GM10266 (cell line): ENCODE results near the gene EBF3.

Experiments used
- DNase-seq: peaks from one replicate; pipeline ENCODE4 v3.0.0; 2012; ENCODE audit errors: extremely low spot score
- TF ChIP-seq, protein P1 (sequence below): IDR thresholded peaks from 2 replicates; pipeline ENCODE4 v1.5.1; 2012; ENCODE audit warnings: mild to moderate bottlenecking, low read depth; ENCODE audit not compliant: control insufficient read depth, insufficient read depth; ENCODE audit errors: missing control alignments

EBF3 gene

GRCh38 chr10:129951970-129952265 is 12.2 kb downstream of the EBF3 start:
- DNase-seq = no peak
- TF ChIP-seq, protein P1, sequence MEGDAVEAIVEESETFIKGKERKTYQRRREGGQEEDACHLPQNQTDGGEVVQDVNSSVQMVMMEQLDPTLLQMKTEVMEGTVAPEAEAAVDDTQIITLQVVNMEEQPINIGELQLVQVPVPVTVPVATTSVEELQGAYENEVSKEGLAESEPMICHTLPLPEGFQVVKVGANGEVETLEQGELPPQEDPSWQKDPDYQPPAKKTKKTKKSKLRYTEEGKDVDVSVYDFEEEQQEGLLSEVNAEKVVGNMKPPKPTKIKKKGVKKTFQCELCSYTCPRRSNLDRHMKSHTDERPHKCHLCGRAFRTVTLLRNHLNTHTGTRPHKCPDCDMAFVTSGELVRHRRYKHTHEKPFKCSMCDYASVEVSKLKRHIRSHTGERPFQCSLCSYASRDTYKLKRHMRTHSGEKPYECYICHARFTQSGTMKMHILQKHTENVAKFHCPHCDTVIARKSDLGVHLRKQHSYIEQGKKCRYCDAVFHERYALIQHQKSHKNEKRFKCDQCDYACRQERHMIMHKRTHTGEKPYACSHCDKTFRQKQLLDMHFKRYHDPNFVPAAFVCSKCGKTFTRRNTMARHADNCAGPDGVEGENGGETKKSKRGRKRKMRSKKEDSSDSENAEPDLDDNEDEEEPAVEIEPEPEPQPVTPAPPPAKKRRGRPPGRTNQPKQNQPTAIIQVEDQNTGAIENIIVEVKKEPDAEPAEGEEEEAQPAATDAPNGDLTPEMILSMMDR = no peak

GRCh38 chr10:129951101-129951969 is 12.7 kb downstream of the EBF3 start:
- no peak for DNase-seq
- TF ChIP-seq, protein P1 = no peak

- DNase-seq = no peak
- TF ChIP-seq, protein P1 = no peak
Observed at GRCh38 chr10:129950676-129951075, 13.4 kb downstream of the EBF3 start.

DNA sequence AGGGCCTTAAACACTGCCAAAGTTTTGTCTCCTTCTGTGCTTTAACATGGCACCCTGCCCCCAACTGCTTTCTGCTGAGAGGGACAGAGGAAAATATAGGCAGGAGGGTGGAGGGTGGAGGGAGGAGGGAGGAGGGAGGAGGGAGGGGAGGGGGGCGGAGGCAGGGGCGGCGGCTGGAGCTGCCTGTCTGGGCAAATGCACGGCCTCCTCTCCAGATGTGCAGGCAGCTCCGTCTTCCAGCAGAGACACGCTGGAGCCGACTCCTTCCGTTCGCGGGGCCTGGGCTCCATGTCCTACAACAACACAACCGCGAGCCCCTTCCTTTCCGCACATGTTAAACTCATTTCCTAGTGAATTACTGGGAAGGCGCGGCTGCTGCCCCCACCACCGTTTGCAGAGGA is 14.2 kb downstream of the EBF3 start:
- no peak for DNase-seq

GRCh38 chr10:129949411-129949810 is 14.7 kb downstream of the EBF3 start:
- no peak for DNase-seq
- TF ChIP-seq, protein P1 = no peak

More for the DNA sequence above, 14.2 kb downstream of the EBF3 start:
- TF ChIP-seq, protein P1 = no peak

DNA sequence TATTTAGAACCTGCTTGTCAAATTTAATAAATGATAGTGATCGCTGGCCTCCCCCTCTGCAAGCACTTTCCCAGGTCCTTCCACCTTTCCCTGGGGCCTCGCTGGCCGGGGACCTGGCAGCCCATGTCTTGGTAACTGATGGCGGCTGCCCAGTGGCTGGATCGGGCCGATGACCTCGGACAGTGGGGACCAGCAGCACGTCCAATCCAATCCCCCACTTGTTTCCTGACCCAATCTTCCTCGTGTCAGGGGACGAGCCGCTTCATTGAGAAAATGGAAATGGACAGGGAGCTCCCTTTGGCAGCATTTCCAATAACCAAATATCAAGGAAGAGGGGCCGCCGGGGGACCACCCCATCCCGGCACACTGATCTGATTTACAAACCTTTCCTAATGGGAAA is 17.2 kb downstream of the EBF3 start:
- DNase-seq = no peak
- TF ChIP-seq, protein P1 = no peak

DNA sequence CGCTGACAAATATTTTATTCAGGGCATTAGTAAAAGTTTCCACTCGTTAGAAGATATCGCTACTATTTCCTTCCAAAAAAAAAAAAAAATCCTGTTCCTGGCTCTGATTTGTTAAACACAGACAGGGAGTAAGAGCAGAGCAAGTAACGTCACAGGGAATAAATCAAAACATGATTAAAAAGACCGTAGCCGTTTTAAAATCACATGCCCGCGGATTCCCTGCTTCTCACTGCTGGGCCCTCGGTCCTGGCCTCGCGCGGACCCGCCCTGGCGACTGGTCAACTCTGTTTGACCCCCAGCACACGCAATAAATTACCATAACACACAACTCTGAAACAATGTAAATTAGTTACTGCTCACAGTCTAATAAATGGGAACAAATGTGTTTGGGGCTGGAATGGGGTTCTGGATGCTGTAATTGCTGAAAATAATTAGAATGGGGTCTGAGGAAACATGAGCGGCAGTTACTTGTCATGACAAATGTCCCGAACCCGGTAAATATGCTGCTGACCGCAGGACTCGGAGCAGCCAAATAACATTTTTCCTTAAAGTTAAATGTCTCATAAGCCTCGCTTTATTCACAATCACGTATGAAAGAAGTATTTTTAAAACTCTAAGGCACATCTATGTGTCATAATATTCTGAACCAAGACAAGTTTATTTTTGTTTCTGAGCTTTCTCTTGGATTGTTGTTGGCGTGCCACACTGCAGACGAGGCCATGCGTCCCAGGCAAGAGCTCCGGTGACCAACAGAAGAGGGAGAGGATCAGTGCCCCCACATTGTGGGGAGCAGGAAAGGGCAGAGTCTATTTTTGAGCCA is 17.9 kb downstream of the EBF3 start:
- DNase-seq = no peak
- TF ChIP-seq, protein P1 = no peak
